ENCODE measurements around the gene S100A14. TPM values are rescaled to one million over a fixed set of nuclear protein-coding genes. Genes with fewer than 3 reads are reported as not detected.

Gene S100A14
- total and polyA plus RNA-seq, 8 donors = 8.8 to 751 (median 51.5) TPM

- no peak overlapping the region for H3K4me3 ChIP-seq
- intact Hi-C loops (cut with DNase I; ENCODE audit: low total_unique reads) = no loop called here
- 55 to 63% (median 61%) methylated on average over 8 to 9 of the region's 9 CpGs for WGBS, 5 donors
- no peak for DNase-seq
- peaks cover 53 to 62% (median 58%) of the 10 kb centered on the region in 4 donors for H3K36me3 ChIP-seq
- peak overlapping the region in 3 of 5 donors; percentile 12 to 37 (median 17) for H3K27ac ChIP-seq
- TF ChIP-seq EP300 (IDR thresholded peaks at IDR 0.05) (no peak), POLR2AphosphoS5 (IDR thresholded peaks at IDR 0.05) (peak in 1 of 3 donors; percentile 18), CTCF (IDR thresholded peaks at IDR 0.05) (no peak), POLR2A (IDR thresholded peaks at IDR 0.05) (no peak)
- no peaks in the 10 kb centered on the region for H3K27me3 ChIP-seq
- H3K4me1 ChIP-seq = peaks cover 5 to 30% (median 18%) of the 10 kb centered on the region in 4 donors
- H3K9me3 ChIP-seq = no peaks in the 10 kb centered on the region
Measured at GRCh38 chr1:153661111-153661708, 45.1 kb upstream of the S100A14 start.

- Histone ChIP-seq H3K4me1 (peaks cover 5 to 30% (median 18%) of the 10 kb centered on the region in 4 donors), H3K27ac (peak overlapping the region; percentile 19 to 98 (median 95)), H3K4me3 (peak overlapping the region; percentile 67 to 78 (median 76)), H3K36me3 (peaks cover 38 to 46% (median 43%) of the 10 kb centered on the region in 4 donors), H3K9me3 (no peaks in the 10 kb centered on the region), H3K27me3 (no peaks in the 10 kb centered on the region)
- DNase-seq = no peak
- WGBS, 5 donors = 38 to 61% (median 54%) methylated on average over 9 of the region's 9 CpGs
- intact Hi-C loops (cut with DNase I; ENCODE audit: low total_unique reads) = no loop called here
- no peak for TF ChIP-seq POLR2A (IDR thresholded peaks at IDR 0.05)
- TF ChIP-seq EP300 (IDR thresholded peaks at IDR 0.05) = no peak
- TF ChIP-seq CTCF (IDR thresholded peaks at IDR 0.05) = no peak
Measured at GRCh38 chr1:153659656-153660055, 43.5 kb upstream of the S100A14 start.

- peaks cover 33 to 41% (median 38%) of the 10 kb centered on the region in 4 donors for H3K36me3 ChIP-seq
- DNase-seq = no peak
- WGBS, 5 donors = 18 to 33% (median 26%) methylated on average over 7 to 8 of the region's 8 CpGs
- no peaks in the 10 kb centered on the region for H3K27me3 ChIP-seq
- H3K4me1 ChIP-seq = peaks cover 5 to 30% (median 18%) of the 10 kb centered on the region in 4 donors
- H3K9me3 ChIP-seq = no peaks in the 10 kb centered on the region
- peak overlapping the region; percentile 90 to 98 (median 95) for H3K27ac ChIP-seq
- intact Hi-C loops (cut with DNase I; ENCODE audit: low total_unique reads) = no loop called here
- TF ChIP-seq CTCF (IDR thresholded peaks at IDR 0.05) (no peak), POLR2A (IDR thresholded peaks at IDR 0.05) (no peak), EP300 (IDR thresholded peaks at IDR 0.05) (no peak), POLR2AphosphoS5 (IDR thresholded peaks at IDR 0.05) (no peak)
- H3K4me3 ChIP-seq = peak overlapping the region; percentile 67 to 78 (median 76)
Measured at GRCh38 chr1:153659175-153659534, 43.0 kb upstream of the S100A14 start.

- 2 to 8% (median 2%) methylated on average over 22 to 53 of the region's 53 CpGs for WGBS, 5 donors
- intact Hi-C loops (cut with DNase I; ENCODE audit: low total_unique reads) = no loop called here
- peak within 1 kb of the TSS; percentile 67 to 78 (median 76) for H3K4me3 ChIP-seq
- H3K9me3 ChIP-seq = no peaks in the 10 kb centered on the region
- H3K27me3 ChIP-seq = no peaks in the 10 kb centered on the region
- no peak for TF ChIP-seq POLR2A (IDR thresholded peaks at IDR 0.05)
- no peak for TF ChIP-seq EP300 (IDR thresholded peaks at IDR 0.05)
- TF ChIP-seq CTCF (IDR thresholded peaks at IDR 0.05) = peak in 2 of 7 experiments; percentile 30 to 32
- peak; percentile 61 to 85 (median 63) for TF ChIP-seq POLR2AphosphoS5 (IDR thresholded peaks at IDR 0.05)
- H3K27ac ChIP-seq = peak within 1 kb of the TSS; percentile 90 to 98 (median 95)
- peak; percentile 90 to 97 for DNase-seq
- H3K36me3 ChIP-seq = peaks cover 27 to 35% (median 32%) of the 10 kb centered on the region in 4 donors
- peaks cover 5 to 30% (median 18%) of the 10 kb centered on the region in 4 donors for H3K4me1 ChIP-seq
Measured at GRCh38 chr1:153658400-153659174, 42.5 kb upstream of the S100A14 start, which contains the start of gene SNAPIN. Gene SNAPIN, plus strand, starts transcription at chr1:153658703. Its CDS starts 41 bp downstream, at chr1:153658744.

All from stomach (tissue), 9 donors.